ENCODE data around the gene UGT1A6.

Gene UGT1A6

GRCh38 chr2:233803292-233803911 lies 110.7 kb downstream of the UGT1A6 start:
- DNase-seq, result no peak

- no peak for DNase-seq
Observed at GRCh38 chr2:233803994-233804393, 111.3 kb downstream of the UGT1A6 start.

GRCh38 chr2:233807215-233807865 lies 114.7 kb downstream of the UGT1A6 start:
- no peak for DNase-seq

GRCh38 chr2:233807966-233808935 lies 115.6 kb downstream of the UGT1A6 start:
- DNase-seq, result no peak

GRCh38 chr2:233810385-233810784 lies 117.7 kb downstream of the UGT1A6 start:
- no peak for DNase-seq

GRCh38 chr2:233811087-233811486 lies 118.4 kb downstream of the UGT1A6 start:
- DNase-seq, result no peak

- DNase-seq, result no peak
Observed at GRCh38 chr2:233811732-233812131, 119.0 kb downstream of the UGT1A6 start.

- no peak for DNase-seq
Observed at GRCh38 chr2:233813236-233814055, 120.8 kb downstream of the UGT1A6 start.

GRCh38 chr2:233814056-233814835 lies 121.6 kb downstream of the UGT1A6 start:
- DNase-seq, result no peak

GRCh38 chr2:233815861-233816260 lies 123.2 kb downstream of the UGT1A6 start:
- no peak for DNase-seq

GRCh38 chr2:233816334-233816733 lies 123.6 kb downstream of the UGT1A6 start:
- no peak for DNase-seq

- DNase-seq, result no peak
Observed at GRCh38 chr2:233816771-233817170, 124.1 kb downstream of the UGT1A6 start.

- DNase-seq, result no peak
Observed at GRCh38 chr2:233817361-233817911, 124.7 kb downstream of the UGT1A6 start.

GRCh38 chr2:233817995-233818638 lies 125.4 kb downstream of the UGT1A6 start:
- DNase-seq, result no peak

- DNase-seq, result no peak
Observed at GRCh38 chr2:233818639-233819621, 126.2 kb downstream of the UGT1A6 start.

GRCh38 chr2:233819884-233820773 lies 127.4 kb downstream of the UGT1A6 start:
- no peak for DNase-seq

GRCh38 chr2:233820774-233821105 lies 128.1 kb downstream of the UGT1A6 start:
- DNase-seq, result no peak

- DNase-seq, result no peak
Observed at GRCh38 chr2:233821196-233821595, 128.5 kb downstream of the UGT1A6 start.

- no peak for DNase-seq
Observed at GRCh38 chr2:233821709-233822100, 129.0 kb downstream of the UGT1A6 start.

Data from stimulated activated CD4-positive, alpha-beta T cell treated with anti-CD3 and anti-CD28 coated beads, Interleukin-1b, Interleukin-23, amount 100 ng/mL, for 48 hours (primary cell).